ENCODE data around the gene GPSM3. TPM values are rescaled to one million over a fixed set of nuclear protein-coding genes. Genes with fewer than 3 reads are reported as not detected.

The GPSM3 gene
- total and polyA plus RNA-seq, 8 donors: 0.59 to 10.1 (median 4.5) TPM

GRCh38 chr6:32176476-32177182, 15.8 kb downstream of the GPSM3 start:
- Histone ChIP-seq H3K4me3 (peak overlapping the region in 3 of 4 donors; percentile 75 to 88 (median 79)), H3K9me3 (no peaks in the 10 kb centered on the region), H3K27me3 (no peaks in the 10 kb centered on the region), H3K27ac (peak overlapping the region; percentile 86 to 96 (median 90)), H3K4me1 (peaks cover 20 to 31% (median 24%) of the 10 kb centered on the region in 3 donors), H3K36me3 (no peaks in the 10 kb centered on the region)
- 19 to 23% methylated on average over 5 of the region's 5 CpGs for WGBS, 2 donors
- DNase-seq: no peak
- intact Hi-C loops (cut with DNase I): no loop called here
- ATAC-seq: no peak
- no peak for FAIRE-seq
- no peak for TF ChIP-seq CTCF (IDR thresholded peaks at IDR 0.05)

GRCh38 chr6:32175711-32176475, 16.6 kb downstream of the GPSM3 start, which contains the start of gene AGPAT1:
Gene AGPAT1 (minus strand): TSS chr6:32176084. CDS start chr6:32171496, 4,588 bp downstream.
- Histone ChIP-seq H3K27me3 (no peaks in the 10 kb centered on the region), H3K27ac (peak within 1 kb of the TSS; percentile 86 to 96 (median 90)), H3K9me3 (no peaks in the 10 kb centered on the region), H3K4me3 (peak within 1 kb of the TSS; percentile 73 to 88 (median 77)), H3K4me1 (peaks cover 20 to 31% (median 24%) of the 10 kb centered on the region in 3 donors), H3K36me3 (no peaks in the 10 kb centered on the region)
- TF ChIP-seq CTCF (IDR thresholded peaks at IDR 0.05): no peak
- ATAC-seq: peak; percentile 59 to 80 (median 72)
- no peak for FAIRE-seq
- intact Hi-C loops (cut with DNase I): no loop called here
- WGBS, 2 donors: 0 to 1% methylated on average over 21 to 27 of the region's 27 CpGs
- peak; percentile 93 to 98 (median 96) for DNase-seq

- TF ChIP-seq CTCF (IDR thresholded peaks at IDR 0.05): no peak
- DNase-seq (no peak), ATAC-seq (no peak), FAIRE-seq (no peak)
- no peaks in the 10 kb centered on the region for H3K36me3 ChIP-seq
- H3K9me3 ChIP-seq: no peaks in the 10 kb centered on the region
- no peaks in the 10 kb centered on the region for H3K27me3 ChIP-seq
- H3K4me3 ChIP-seq: peak overlapping the region in 3 of 4 donors; percentile 73 to 88 (median 75)
- H3K4me1 ChIP-seq: peaks cover 20 to 31% (median 24%) of the 10 kb centered on the region in 3 donors
- intact Hi-C loops (cut with DNase I): no loop called here
- 7 to 17% methylated on average over 2 of the region's 2 CpGs for WGBS, 2 donors
- H3K27ac ChIP-seq: peak overlapping the region in 1 of 4 donors; percentile 20
Measured at GRCh38 chr6:32175322-32175710, 17.1 kb downstream of the GPSM3 start.

GRCh38 chr6:32174416-32174815, 18.0 kb downstream of the GPSM3 start:
- ATAC-seq (no peak), DNase-seq (no peak), FAIRE-seq (no peak)
- Histone ChIP-seq H3K27me3 (no peaks in the 10 kb centered on the region), H3K9me3 (no peaks in the 10 kb centered on the region), H3K27ac (no peak overlapping the region), H3K4me3 (no peak overlapping the region), H3K4me1 (peaks cover 16 to 25% (median 23%) of the 10 kb centered on the region in 3 donors), H3K36me3 (no peaks in the 10 kb centered on the region)
- intact Hi-C loops (cut with DNase I): no loop called here
- WGBS, 2 donors: 78 to 85% methylated on average over 1 of the region's 1 CpG
- no peak for TF ChIP-seq CTCF (IDR thresholded peaks at IDR 0.05)
